Panc1 (cell line): ENCODE measurements around the gene OPN5.

Source experiments
- POLR2AphosphoS5 ChIP-seq: IDR thresholded peaks from 2 replicates; pipeline ENCODE4 v1.6.1; 2012; ENCODE audit warnings: mild to moderate bottlenecking, low read depth, low read length, moderate library complexity
- SIN3A ChIP-seq: IDR thresholded peaks from 2 replicates; pipeline ENCODE4 v1.6.1; 2012; ENCODE audit warnings: low read depth, mild to moderate bottlenecking, low read length, moderate library complexity, borderline replicate concordance; ENCODE audit not compliant: insufficient read depth
- TCF7L2 ChIP-seq: IDR thresholded peaks from 2 replicates; pipeline ENCODE4 v1.6.1; 2011; ENCODE audit warnings: mild to moderate bottlenecking, low read depth, low read length, inconsistent platforms
- TF ChIP-seq, protein P1 (sequence below), 2 experiments: IDR thresholded peaks; 2 replicates each; pipeline ENCODE4 v1.6.1; 2011 to 2012; ENCODE audit warnings: low read depth in 2 of 2, control low read depth in 1 of 2, low read length in 1 of 2, mild to moderate bottlenecking in 1 of 2, moderate library complexity in 1 of 2; ENCODE audit not compliant: insufficient read depth in 1 of 2
- TF ChIP-seq, protein P2 (sequence below): fragments of 450-650 bp; IDR thresholded peaks from 2 replicates; pipeline ENCODE4 v1.5.1; 2017; ENCODE audit warnings: mild to moderate bottlenecking

DNA sequence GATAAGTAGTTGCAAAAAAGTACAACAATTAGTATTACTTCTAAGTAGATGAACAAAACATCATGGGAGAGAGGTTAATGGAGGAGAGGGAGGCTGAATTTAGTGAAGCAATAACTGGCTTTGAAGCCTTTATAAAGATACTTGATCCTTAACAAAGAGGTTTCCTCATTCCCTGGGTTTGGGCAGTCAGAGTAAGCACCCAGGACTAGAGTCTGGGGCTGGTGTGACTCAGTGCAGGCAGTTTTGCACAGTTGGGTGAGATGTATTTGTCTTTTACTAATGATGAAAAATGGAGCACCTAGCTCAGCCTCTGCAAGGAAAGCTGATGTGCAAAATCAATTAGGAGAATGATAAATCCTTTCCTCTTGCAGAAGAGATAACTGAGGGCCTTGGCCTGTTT is 11.8 kb upstream of the OPN5 start:
- TF ChIP-seq, protein P1, sequence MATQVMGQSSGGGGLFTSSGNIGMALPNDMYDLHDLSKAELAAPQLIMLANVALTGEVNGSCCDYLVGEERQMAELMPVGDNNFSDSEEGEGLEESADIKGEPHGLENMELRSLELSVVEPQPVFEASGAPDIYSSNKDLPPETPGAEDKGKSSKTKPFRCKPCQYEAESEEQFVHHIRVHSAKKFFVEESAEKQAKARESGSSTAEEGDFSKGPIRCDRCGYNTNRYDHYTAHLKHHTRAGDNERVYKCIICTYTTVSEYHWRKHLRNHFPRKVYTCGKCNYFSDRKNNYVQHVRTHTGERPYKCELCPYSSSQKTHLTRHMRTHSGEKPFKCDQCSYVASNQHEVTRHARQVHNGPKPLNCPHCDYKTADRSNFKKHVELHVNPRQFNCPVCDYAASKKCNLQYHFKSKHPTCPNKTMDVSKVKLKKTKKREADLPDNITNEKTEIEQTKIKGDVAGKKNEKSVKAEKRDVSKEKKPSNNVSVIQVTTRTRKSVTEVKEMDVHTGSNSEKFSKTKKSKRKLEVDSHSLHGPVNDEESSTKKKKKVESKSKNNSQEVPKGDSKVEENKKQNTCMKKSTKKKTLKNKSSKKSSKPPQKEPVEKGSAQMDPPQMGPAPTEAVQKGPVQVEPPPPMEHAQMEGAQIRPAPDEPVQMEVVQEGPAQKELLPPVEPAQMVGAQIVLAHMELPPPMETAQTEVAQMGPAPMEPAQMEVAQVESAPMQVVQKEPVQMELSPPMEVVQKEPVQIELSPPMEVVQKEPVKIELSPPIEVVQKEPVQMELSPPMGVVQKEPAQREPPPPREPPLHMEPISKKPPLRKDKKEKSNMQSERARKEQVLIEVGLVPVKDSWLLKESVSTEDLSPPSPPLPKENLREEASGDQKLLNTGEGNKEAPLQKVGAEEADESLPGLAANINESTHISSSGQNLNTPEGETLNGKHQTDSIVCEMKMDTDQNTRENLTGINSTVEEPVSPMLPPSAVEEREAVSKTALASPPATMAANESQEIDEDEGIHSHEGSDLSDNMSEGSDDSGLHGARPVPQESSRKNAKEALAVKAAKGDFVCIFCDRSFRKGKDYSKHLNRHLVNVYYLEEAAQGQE (IDR thresholded peaks at IDR 0.05; ENCODE audit: insufficient read depth in 1 of 2, low read depth in 2 of 2, low read length in 1 of 2) = no peak
- TF ChIP-seq, protein P2, sequence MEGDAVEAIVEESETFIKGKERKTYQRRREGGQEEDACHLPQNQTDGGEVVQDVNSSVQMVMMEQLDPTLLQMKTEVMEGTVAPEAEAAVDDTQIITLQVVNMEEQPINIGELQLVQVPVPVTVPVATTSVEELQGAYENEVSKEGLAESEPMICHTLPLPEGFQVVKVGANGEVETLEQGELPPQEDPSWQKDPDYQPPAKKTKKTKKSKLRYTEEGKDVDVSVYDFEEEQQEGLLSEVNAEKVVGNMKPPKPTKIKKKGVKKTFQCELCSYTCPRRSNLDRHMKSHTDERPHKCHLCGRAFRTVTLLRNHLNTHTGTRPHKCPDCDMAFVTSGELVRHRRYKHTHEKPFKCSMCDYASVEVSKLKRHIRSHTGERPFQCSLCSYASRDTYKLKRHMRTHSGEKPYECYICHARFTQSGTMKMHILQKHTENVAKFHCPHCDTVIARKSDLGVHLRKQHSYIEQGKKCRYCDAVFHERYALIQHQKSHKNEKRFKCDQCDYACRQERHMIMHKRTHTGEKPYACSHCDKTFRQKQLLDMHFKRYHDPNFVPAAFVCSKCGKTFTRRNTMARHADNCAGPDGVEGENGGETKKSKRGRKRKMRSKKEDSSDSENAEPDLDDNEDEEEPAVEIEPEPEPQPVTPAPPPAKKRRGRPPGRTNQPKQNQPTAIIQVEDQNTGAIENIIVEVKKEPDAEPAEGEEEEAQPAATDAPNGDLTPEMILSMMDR = no peak
- TF ChIP-seq TCF7L2 = no peak
- TF ChIP-seq POLR2AphosphoS5 = no peak
- TF ChIP-seq SIN3A = no peak
